Natural killer cell (primary cell): ENCODE data around the gene GPR137B. TPM values are rescaled to one million over a fixed set of nuclear protein-coding genes. Genes with fewer than 3 reads are reported as not detected.
"Not testable (repeated sequence)": the region's sequence is repeated elsewhere in the genome, so short reads cannot be mapped to it uniquely, and the experiment has no call there.

Experiments used
- ATAC-seq, 3 donors: fragments of 150-1000 bp in 2 of 3; fragments of 200-7000 bp in 1 of 3; cut with Tn5 transposase; 1 replicate in 1 of 3; 2 replicates in 2 of 3; pipeline ENCODE4 v1.10.0; 2021; ENCODE audit warnings: mild to moderate bottlenecking in 2 of 3, moderate library complexity in 2 of 3
- DNase-seq, 2 donors: peaks; one replicate each; pipeline versions ENCODE4 v3.0.0 to v3.0.0-alpha.2; 2013 to 2021; ENCODE audit warnings: mixed read lengths in 1 of 2
- H3K27ac ChIP-seq: one replicate; pipeline ENCODE4 v1.5.1; 2013; ENCODE audit warnings: mild to moderate bottlenecking, low read length
- H3K27me3 ChIP-seq: one replicate; pipeline ENCODE4 v1.6.1; 2013; ENCODE audit warnings: low read length; ENCODE audit not compliant: control insufficient read depth, insufficient read depth
- H3K36me3 ChIP-seq: one replicate; pipeline ENCODE4 v1.6.1; 2013; ENCODE audit warnings: low read length; ENCODE audit not compliant: control insufficient read depth, insufficient read depth
- H3K4me1 ChIP-seq: one replicate; pipeline ENCODE4 v1.6.1; 2013; ENCODE audit warnings: low read length; ENCODE audit not compliant: control insufficient read depth, insufficient read depth
- H3K4me3 ChIP-seq: one replicate; pipeline ENCODE4 v1.5.1; 2013; ENCODE audit warnings: low read length
- H3K9me3 ChIP-seq: one replicate; pipeline ENCODE4 v1.6.1; 2013; ENCODE audit warnings: low read length; ENCODE audit not compliant: control insufficient read depth, insufficient read depth
- H3K27ac Mint-ChIP-seq, 2 donors: one replicate each; pipeline ENCODE4 v1.8.0; 2022; ENCODE audit warnings: mild to moderate bottlenecking in 2 of 2, mixed read lengths in 2 of 2, moderate library complexity in 1 of 2
- H3K27me3 Mint-ChIP-seq, 2 donors: one replicate each; pipeline ENCODE4 v1.8.0; 2022; ENCODE audit warnings: low read depth in 2 of 2, mixed read lengths in 2 of 2
- H3K36me3 Mint-ChIP-seq: one replicate; pipeline ENCODE4 v1.8.0; 2022; ENCODE audit warnings: mixed read lengths
- H3K4me1 Mint-ChIP-seq, 2 donors: one replicate each; pipeline ENCODE4 v1.8.0; 2022; ENCODE audit warnings: mixed read lengths in 2 of 2
- H3K4me3 Mint-ChIP-seq: one replicate; pipeline ENCODE4 v1.8.0; 2022; ENCODE audit warnings: mild to moderate bottlenecking, moderate library complexity, mixed read lengths
- H3K9me3 Mint-ChIP-seq, 2 donors: one replicate each; pipeline ENCODE4 v1.8.0; 2022; ENCODE audit warnings: mixed read lengths in 2 of 2
- CTCF ChIP-seq: fragments of 200-600 bp; IDR thresholded peaks from one replicate; pipeline ENCODE4 v1.8.0; 2022; ENCODE audit warnings: antibody characterized with exemption
- WGBS: methylation state at CpG from one replicate; pipeline ENCODE4 v1.1.7; 2013; ENCODE audit warnings: missing lambda C conversion rate; ENCODE audit not compliant: insufficient coverage; 5-methylcytosine and 5-hydroxymethylcytosine counted together
- intact Hi-C: fragments of 100-400 bp; cut with micrococcal nuclease; formaldehyde crosslinking; loops from one replicate; pipeline ENCODE4 v1.14.2; 2022
- total RNA-seq, 4 donors: library from RNA; stranded (reverse); fragments of 120-200 nt in 1 of 4; gene quantifications; one replicate each; pipeline versions ENCODE4 v1.2.3 to v1.2.4, GENCODE V29; 2013 to 2022

The GPR137B gene
- total RNA-seq, 3 donors from 2014 or later (not counting 1 experiment from before 2014, with no cell fraction given) = 13.3 to 13.8 (median 13.5) TPM

- intact Hi-C loops = no loop called here
- ATAC-seq (no peak), DNase-seq (no peak)
- Histone ChIP-seq H3K4me1 (no peaks in the 10 kb centered on the region), H3K36me3 (peaks cover 1% of the 10 kb centered on the region), H3K9me3 (no peaks in the 10 kb centered on the region), H3K27ac (no peak overlapping the region), H3K4me3 (no peak overlapping the region), H3K27me3 (no peaks in the 10 kb centered on the region)
- Mint-ChIP-seq H3K4me1 (no peaks in the 10 kb centered on the region), H3K4me3 (no peak overlapping the region), H3K9me3 (no peaks in the 10 kb centered on the region), H3K27ac (no peak overlapping the region), H3K36me3 (no peaks in the 10 kb centered on the region), H3K27me3 (no peaks in the 10 kb centered on the region)
- whole genome bisulfite sequencing = 96% methylated on average over 6 of the region's 6 CpGs
- TF ChIP-seq CTCF = no peak
Measured at GRCh38 chr1:236179634-236180033, 37.3 kb downstream of the GPR137B start.

- intact Hi-C loops = no loop called here
- Histone ChIP-seq H3K4me3 (no peak overlapping the region), H3K36me3 (peaks cover 1% of the 10 kb centered on the region), H3K27ac (no peak overlapping the region), H3K9me3 (no peaks in the 10 kb centered on the region), H3K27me3 (no peaks in the 10 kb centered on the region), H3K4me1 (no peaks in the 10 kb centered on the region)
- 100% methylated on average over 3 of the region's 3 CpGs for WGBS
- peaks cover 0 to 4% of the 10 kb centered on the region in 2 donors for H3K4me1 Mint-ChIP-seq
- no peak overlapping the region for H3K4me3 Mint-ChIP-seq
- DNase-seq (no peak), ATAC-seq (no peak)
- no peak overlapping the region for H3K27ac Mint-ChIP-seq
- no peaks in the 10 kb centered on the region for H3K9me3 Mint-ChIP-seq
- TF ChIP-seq CTCF = no peak
- H3K36me3 Mint-ChIP-seq = no peaks in the 10 kb centered on the region
- no peaks in the 10 kb centered on the region for H3K27me3 Mint-ChIP-seq
Measured at GRCh38 chr1:236181059-236181458, 38.7 kb downstream of the GPR137B start.

DNA sequence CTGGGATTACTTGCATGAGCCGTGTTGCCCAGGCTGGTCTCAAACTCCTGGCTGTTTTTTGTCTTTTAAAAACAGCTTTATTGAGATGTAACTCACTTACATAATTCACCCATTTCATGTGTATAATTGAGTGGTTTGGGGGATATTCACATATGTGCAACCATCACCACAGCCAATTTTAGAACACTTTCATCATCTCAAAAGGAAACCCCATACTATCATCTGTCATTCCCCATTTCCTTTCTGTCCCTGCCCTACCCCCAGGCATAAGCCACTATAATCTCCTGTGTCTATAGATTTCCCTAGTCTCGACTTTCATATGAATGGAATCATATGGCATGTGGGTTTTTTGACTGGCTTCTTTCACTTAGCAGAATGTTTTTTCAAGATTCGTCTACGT lies 43.3 kb downstream of the GPR137B start:
- WGBS = 88% methylated on average over 1 of the region's 4 CpGs
- peaks cover 20% of the 10 kb centered on the region for H3K36me3 Mint-ChIP-seq

DNA sequence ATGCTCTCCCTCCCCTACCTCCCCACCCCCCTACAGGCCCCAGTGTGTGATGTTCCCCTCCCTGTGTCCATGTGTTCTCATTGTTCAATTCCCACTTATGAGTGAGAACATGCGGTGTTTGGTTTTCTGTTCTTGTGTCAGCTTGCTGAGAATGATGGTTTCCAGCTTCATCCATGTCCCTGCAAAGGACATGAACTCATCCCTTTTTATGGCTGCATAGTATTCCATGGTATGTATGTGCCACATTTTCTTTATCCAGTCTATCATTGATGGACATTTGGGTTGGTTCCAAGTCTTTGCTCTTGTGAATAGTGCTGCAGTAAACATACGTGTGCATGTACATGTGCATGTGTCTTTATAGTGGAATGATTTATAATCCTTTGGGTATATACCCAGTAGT lies 44.1 kb downstream of the GPR137B start:
- H3K27me3 ChIP-seq, H3K27ac ChIP-seq, H3K4me1 Mint-ChIP-seq, H3K36me3 ChIP-seq, DNase-seq, H3K4me3 Mint-ChIP-seq, H3K4me3 ChIP-seq, H3K27ac Mint-ChIP-seq, H3K27me3 Mint-ChIP-seq, intact Hi-C loops, H3K9me3 ChIP-seq, H3K9me3 Mint-ChIP-seq, ATAC-seq, H3K4me1 ChIP-seq: not testable (repeated sequence)
- WGBS = 100% methylated on average over 1 of the region's 2 CpGs
- peaks cover 26% of the 10 kb centered on the region for H3K36me3 Mint-ChIP-seq

More for the DNA sequence above, 43.3 kb downstream of the GPR137B start:
- Mint-ChIP-seq H3K4me1 (peaks cover 0 to 8% of the 10 kb centered on the region in 2 donors), H3K4me3 (no peak overlapping the region), H3K27ac (no peak overlapping the region), H3K9me3 (peaks cover 2 to 3% of the 10 kb centered on the region in 2 donors), H3K27me3 (no peaks in the 10 kb centered on the region)
- DNase-seq (no peak), ATAC-seq (no peak)
- no peaks in the 10 kb centered on the region for H3K9me3 ChIP-seq
- no peak overlapping the region for H3K27ac ChIP-seq
- H3K4me3 ChIP-seq = no peak overlapping the region
- H3K27me3 ChIP-seq = no peaks in the 10 kb centered on the region
- H3K4me1 ChIP-seq = no peaks in the 10 kb centered on the region
- intact Hi-C loops = no loop called here
- no peak for TF ChIP-seq CTCF
- peaks cover 1% of the 10 kb centered on the region for H3K36me3 ChIP-seq

- H3K4me3 Mint-ChIP-seq, H3K4me3 ChIP-seq, ATAC-seq, H3K27me3 Mint-ChIP-seq, H3K27ac Mint-ChIP-seq, DNase-seq, intact Hi-C loops, H3K36me3 ChIP-seq, H3K4me1 Mint-ChIP-seq, H3K9me3 ChIP-seq, H3K9me3 Mint-ChIP-seq, H3K4me1 ChIP-seq, H3K27ac ChIP-seq, H3K27me3 ChIP-seq: not testable (repeated sequence)
- 92% methylated on average over 1 of the region's 1 CpG for WGBS
- H3K36me3 Mint-ChIP-seq = peaks cover 26% of the 10 kb centered on the region
Measured at GRCh38 chr1:236188084-236188483, 45.7 kb downstream of the GPR137B start.
